ENCODE data around the gene SH3D19.
"Not testable (repeated sequence)": the region's sequence is repeated elsewhere in the genome, so short reads cannot be mapped to it uniquely, and the experiment has no call there.

Gene SH3D19

DNA sequence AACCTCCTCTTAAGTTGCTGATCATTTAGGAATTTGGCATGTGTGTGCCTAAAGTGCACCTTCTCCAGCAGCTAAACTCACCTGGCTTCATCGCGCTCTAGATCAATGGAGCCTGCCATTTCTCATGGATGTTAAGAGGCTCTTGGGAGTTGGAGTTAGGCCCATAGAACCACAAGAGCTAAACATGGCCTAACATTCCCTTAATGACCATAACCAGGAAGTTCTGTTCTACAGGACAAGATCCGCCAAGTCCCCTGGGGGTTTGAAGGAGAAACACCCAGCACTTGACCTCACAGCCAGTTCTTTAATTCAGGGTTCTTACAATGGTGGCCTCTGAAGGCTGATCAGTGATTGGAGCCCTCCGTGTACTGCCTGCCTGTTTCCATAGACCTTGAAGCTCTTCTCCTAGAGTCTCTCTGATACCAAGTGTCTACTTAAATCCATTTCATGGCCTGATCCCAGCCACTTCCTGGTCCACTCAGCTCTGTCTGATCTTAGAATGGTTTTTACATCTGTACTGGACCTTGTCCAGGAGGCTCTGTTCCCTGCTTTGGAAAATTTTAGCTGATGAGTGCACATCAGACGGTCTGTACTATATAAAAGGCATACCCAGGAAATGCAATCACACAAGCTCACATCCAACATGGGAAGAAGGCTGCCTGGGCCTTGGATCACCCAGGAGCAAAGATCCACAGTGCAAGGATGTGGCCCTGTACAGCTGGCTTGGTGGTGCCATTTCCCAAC lies 180.9 kb downstream of the SH3D19 start:
- DNase-seq, result no peak

DNA sequence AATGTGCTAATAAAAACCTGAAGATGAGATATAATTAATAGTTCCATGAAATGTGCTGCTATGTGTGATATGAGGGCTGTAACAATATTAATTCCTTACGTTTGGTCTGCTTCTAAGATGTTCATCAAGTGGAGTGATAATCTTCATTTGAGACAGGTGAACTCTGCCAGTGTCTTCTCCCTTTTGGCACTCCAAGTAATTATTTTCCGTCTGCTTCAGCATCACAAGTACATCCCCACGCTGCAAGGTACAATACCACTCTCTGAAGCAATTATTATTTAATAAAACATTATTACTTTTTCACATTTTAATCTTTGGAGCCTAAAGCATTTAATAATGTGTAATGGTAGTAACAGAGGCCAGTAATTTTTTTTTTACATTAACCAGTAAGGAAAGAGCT lies 181.6 kb downstream of the SH3D19 start:
- DNase-seq, result no peak

DNA sequence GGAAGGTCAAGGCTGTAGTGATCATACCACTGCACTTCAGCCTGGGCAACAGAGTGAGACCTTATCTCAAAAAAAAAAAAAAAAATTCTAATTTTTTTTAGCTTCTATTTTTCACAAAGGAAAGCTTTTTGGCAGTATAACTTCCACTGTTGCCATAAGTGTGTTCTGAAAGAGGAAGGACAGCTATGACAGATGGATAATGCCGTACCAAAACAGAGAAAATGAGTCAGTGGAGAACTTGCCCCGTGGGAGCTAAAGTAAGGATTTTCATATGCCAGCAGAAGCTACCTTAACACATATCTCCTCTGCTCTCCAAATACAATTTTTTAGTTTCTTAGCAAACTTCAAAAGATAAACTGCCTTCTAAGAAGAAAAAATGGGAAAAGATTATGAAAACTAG lies 182.2 kb downstream of the SH3D19 start:
- DNase-seq, result no peak

DNA sequence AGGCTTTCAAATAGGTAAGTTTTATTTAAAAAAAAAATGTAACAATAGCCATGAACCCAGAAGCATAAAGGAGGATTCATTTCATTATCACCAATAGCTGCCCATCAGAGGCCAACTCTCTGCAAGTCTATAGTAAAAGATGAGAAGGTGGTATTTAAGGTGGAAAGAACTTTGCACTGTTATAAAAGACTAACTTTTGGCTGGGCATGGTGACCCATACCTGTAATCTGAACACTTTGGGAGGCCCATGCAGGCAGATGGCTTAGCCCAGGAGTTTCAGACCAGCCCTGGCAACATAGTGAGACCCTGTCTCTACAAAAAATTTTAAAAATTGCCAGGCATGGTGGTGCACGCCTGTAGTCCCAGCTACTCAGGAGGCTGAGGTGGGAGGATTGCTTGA lies 182.6 kb downstream of the SH3D19 start:
- DNase-seq, result no peak

DNA sequence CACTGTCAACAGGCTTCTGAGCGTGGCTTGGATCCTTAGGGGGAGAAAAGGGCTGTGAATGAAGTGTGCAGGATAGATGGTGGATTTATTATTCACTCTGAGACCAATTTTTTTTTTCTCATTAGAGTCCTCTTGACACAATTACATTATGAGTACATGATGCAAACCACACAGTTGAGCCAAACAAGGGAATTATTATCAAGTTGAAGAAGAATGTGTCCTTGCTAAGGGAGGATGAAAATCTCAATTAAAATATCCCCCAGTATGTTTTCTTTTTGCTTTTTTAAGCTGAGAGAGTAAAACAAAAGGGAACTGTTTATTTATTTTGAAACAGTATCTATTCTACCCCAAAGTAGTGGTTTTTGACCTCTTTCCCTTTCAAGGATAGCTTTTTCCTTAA lies 185.6 kb downstream of the SH3D19 start:
- no peak for DNase-seq

DNA sequence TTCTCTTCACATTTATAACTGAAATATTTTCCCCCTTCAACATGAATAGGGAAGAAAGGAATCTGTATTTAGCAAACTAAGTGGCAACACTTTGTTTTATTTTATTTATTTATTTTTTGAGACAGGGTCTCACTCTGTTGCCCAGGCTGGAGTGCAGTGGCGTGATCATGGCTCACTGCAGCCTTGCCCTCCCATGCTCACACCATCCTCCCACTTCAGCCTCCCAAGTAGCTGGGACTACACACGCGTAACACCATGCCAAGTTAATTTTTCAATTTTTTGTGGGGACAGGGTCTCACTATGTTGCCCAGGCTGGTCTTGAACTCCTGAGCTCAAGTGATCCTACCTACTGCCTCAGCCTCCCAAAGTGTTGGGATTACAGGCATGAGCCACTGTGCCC lies 189.4 kb downstream of the SH3D19 start:
- DNase-seq, result not testable (repeated sequence)

DNA sequence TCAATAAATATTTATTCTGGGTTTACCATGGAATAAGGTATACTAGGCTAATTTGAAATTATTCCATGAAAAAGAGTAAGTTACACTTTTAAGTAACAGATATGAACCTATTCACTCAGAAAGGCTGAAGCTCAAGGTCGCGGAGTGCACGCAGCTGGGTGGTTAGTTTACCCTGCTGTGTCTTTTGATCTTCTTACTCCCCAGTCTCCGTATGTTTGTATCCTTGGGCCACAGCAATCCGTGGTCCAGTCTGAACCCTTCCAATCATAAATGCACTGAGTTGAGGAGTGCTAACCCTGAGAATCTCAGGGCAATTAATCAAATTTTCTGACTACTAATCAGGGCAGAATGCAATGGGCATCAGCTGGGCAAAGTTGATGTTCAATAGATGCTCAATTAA lies 192.1 kb downstream of the SH3D19 start:
- DNase-seq, result no peak

DNA sequence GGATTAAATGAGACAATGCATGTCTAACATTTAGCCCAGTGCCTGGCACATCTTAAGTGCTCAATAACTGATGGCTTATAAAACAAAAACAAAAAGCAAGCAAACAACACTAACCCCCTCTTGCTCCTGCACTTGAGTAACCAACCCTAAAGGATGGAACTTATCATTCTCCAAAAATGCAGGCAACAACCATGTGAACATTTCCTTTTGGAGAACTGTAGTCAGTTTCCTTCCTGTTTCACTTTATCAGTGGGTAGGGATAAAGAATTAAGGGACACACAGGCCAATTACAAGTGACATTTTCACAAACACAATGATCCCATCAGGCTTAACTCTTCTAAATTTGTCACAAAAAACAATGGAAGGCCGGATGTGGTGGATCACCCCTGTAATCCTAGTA lies 195.6 kb downstream of the SH3D19 start:
- DNase-seq, result no peak

DNA sequence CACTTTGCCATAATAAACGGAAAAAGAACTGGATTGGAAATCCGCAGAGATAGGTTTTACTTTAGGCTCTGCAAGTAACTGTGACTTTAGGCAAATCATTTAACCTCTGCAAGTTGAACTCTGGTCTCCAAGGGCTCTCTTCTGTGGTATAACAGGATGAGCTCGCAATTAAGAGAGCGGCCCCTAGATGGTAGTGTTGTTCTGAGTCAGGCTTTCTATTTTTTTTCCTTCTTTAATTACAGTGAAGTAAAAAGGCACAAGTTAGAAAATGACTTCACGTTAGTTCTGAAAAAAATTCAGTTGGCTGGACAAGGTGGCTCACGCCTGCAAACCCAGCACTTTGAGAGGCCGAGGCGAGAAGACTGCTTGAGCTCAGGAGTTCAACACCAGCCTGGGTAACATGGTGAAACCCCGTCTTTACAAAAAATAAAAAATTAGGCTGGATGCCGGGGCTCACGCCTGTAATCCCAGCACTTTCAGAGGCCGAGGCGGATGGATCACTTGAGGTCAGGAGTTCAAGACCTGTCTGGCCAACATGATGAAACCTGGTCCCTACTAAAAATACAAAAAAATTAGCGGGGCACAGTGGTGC lies 207.9 kb downstream of the SH3D19 start:
- peak; percentile 31 for DNase-seq

DNA sequence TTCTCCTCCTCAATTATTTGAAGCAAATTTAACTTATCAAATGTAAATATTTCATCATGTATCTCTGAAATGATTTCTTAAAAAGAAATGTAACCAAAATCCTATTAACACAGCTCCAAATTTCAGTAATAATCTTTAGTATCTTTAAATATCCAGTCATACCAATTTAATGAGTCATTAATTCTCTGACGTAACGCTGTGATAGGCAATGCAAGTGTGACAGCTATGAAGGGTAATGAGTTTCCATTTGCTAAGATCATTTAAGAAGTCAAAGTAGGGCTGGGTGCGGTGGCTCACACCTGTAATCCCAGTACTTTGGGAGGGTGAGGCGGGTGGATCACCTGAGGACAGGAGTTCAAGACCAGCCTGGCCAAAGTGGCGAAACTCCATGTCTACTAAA lies 210.4 kb downstream of the SH3D19 start:
- DNase-seq, result no peak

DNA sequence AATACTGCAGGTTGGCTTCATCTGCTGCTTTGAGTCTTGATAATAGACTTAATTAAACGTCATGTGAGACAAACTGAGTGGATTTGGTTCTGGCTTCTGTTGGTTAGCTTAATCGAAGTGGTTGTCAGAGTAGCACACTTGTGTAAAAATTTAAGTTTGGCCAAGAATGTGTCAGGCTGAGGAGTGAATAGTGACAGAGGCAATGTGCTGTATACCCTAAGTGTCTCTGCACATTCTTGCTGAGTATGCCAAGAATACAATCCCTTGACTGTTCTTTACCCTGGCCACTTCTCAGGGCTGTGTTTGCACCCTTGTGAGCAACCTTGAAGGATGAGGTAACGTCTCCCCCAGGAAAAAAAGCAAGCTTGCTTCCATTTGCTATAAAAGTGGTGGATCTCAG lies 211.1 kb downstream of the SH3D19 start:
- DNase-seq, result no peak

DNA sequence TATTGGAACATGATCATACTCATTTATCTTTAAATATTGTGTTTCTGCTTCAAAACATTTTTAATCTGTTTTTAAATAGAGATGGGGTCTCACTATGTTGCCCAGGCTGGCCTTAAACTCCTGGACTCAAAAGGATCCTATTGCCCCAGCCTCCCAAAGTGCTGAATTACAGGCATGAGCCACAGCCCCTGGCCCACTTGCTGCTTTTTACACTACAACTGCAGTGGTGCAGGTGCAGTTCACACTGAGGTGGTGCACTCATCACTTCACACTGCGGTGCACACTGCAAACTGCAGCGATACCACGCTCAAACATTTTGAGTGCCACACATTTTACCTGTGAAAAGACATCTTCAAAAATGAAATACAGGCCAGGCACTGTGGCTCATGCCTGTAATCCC lies 215.2 kb downstream of the SH3D19 start:
- DNase-seq, result no peak

DNA sequence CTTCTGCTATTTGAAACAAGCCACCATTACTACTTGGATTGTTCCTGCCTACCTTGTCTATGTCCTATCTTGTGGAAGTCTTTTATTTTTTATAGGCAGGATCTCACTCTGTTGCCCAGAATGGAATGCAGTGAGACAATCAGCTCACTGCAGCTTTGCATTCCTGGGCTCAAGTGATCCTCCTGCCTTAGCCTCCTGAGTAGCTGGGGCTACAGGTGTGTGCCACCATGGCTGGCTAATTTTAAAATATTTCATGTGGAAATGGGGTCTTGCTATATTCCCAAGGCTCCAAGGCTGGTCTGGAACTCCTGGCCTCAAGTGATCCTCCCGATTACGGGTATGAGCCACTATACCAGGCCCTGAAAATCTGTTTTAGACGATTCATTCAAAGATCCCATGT lies 218.3 kb downstream of the SH3D19 start:
- DNase-seq, result no peak

DNA sequence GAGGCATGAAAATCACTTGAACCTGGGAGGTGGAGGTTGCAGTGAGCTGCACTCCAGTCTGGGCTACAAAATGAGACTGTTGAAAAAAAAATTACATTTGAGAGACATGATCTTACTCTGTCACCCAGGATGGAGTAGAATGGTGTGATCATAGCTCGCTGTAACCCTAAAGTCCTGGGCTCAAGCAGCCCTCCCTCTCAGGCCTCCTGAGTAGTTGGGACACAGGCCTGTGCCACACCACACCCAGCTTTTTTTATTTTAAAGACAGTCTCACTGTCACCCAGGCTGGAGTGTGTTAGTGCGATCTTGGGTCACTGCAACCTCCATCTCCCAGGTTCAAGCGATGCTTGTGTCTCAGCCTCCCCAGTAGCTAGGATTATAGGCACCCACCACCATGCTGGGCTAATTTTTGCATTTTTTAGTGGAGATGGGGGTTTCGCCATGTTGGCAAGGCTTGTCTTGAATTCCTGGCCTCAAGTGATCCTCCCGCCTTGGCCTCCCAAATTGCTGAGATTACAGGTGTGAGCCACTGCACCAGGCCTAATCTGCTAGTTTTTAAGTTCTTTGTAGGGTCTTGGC lies 219.9 kb downstream of the SH3D19 start:
- DNase-seq, result no peak

DNA sequence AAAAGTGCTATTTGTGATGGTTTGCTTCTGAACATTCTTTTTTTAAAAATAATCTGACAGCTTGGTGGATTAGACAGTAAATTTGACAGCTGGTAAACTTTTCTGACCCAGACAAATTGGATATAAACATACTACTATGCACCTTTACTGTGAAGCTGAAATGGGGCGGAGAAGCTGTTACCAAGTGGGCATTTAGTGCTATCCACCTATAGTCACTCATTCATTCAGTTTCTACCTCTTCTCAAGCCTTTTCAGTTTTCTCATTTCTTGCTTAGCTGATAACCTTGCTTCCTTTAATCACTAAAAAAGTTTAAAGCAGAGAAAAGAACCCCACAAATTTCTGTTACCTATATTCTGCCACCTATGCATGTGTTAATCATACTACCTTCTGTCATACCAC lies 220.8 kb downstream of the SH3D19 start:
- DNase-seq, result no peak

DNA sequence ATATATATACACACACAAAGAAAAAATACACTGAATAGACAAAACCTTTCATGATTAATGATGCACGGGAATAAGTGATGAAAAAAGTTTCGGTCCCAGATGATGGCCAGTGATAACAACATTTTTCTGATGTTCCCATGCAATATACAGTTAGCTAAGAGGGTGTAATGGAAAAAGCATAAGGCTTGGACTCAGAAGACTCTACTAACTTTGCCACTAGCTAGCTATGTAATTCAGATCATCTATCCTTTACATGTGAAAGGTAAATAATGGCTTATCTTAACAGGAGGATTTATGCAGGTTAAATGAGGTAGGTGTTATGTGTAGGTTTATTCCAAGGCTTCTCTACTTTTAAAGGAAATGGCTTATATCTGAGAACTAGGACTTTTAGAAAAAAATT lies 221.6 kb downstream of the SH3D19 start:
- no peak for DNase-seq

DNA sequence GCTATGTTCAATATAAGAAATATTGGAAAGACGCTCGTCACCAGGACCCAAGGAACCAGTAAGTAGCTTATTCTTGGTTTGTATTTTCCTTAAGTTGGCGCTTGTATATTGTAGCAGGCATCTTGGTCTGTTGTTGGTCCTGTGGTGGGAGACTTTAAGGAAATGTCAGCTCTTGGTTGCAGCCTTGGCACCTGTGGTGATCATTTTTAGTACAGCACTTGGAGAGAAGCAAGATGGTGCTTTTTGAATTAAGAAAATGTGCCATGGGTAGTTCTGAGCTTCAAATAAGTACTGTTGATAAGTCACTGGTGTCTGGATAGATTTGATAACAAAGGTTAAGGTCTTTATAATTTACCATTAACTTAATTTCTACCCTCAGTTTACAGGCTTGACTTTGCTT lies 224.9 kb downstream of the SH3D19 start:
- DNase-seq, result no peak

DNA sequence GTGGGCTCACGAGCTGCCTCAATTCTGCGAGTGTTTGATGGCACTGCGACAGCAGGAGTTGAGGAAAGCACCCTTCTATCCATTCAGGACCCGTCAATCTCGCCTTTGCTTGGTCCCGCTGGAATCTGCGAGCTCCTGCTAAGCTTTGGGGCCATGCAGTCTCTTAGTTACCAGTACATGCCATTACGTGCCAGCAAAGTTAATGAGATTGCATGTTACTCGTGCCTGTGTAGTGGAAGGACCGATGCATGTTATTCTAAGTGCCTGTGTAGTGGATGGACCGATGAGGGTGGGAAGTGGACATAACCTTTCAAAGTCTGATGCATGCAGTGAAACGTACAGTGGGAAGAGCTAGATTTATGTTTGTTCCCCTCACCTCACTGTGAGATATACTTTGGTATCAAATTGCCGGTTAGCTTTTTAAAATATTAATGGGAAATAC lies 225.4 kb downstream of the SH3D19 start:
- no peak for DNase-seq

DNA sequence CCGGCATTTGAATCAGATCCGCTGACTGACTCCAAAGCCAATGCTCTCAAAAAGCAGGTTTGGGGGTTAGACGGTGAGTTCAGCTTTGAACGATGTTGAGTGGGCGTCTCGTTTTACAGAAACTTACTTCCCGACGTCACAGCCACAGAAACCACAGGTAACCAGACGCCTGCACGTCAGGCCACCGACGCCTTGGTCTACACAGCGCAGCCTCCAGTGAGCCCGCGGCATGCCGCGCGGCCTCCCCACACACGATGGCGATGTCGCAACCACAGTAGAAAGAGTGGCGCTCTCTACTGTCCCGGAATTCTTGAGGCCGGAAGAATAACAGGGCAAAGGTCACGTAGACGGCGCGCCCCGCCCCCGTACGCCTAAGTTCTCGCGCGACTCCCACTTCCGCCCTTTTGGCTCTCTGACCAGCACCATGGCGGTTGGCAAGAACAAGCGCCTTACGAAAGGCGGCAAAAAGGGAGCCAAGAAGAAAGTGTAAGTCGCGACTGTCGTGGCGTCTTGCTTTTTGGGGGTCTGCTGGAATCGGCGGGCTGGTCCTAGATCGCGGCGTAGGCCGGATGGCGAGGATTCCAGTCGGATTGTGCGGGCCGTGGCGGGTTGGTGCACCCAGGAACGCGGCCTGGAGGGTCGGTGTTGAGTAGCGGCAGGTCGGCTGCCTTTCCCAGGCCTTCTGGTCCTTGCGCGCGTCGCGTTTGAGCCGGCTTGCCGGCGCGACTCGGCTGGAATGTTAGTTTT lies 226.0 kb downstream of the SH3D19 start, which contains the start of gene RPS3A:
RPS3A (plus strand) TSS at position 400 of the 747 bp plus-strand sequence; CDS start at position 425, 25 bp downstream.
- DNase-seq, result peak; percentile 98

DNA sequence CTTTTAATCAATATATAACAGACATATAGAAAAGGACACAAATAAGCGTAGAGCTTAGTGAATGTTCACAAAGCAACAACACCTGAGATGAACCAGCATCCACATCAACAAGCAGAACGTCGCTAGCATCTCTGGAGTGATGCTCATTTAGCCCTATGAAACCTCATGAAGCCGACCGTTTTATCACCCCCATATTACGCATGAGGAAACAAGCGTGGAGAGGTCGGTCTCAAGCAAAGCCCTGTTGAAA lies 226.5 kb downstream of the SH3D19 start:
- no peak for DNase-seq

DNA sequence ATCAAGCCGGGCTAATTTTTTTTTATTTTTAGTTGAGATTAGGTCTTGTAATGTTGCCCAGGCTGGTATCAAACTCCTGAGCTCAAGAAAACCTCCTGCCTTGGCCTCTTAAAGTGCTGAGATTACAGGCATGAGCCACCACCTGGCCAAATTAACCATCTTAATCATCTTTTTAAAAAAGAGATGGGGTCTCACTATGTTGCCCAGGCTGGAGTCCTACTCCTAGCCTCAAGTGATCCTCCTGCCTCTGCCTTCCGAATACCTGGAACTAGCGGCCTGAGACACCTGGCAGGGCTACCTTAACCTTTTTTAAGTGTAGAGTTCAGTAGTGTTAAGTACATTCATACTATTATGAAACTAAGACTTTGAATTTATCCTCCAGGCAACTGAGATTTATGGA lies 227.6 kb downstream of the SH3D19 start:
- DNase-seq, result no peak

DNA sequence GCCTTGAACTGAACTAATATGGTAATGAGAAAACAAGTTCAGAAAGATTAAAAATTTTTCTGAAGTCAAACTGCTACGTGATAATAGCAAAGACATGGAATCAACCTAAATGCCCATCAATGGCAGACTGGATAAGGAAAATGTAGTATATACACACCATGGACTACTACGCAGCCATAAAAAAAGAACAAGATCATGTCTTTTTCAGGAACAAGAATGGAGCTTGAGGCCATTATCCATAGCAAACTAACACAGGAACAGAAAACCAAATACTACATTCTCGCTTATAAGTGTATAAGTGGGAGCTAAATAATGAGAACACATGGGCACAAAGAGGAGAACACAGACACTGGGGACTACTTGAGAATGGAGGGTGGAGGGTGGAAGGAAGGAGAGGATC lies 230.3 kb downstream of the SH3D19 start:
- DNase-seq, result no peak

DNA sequence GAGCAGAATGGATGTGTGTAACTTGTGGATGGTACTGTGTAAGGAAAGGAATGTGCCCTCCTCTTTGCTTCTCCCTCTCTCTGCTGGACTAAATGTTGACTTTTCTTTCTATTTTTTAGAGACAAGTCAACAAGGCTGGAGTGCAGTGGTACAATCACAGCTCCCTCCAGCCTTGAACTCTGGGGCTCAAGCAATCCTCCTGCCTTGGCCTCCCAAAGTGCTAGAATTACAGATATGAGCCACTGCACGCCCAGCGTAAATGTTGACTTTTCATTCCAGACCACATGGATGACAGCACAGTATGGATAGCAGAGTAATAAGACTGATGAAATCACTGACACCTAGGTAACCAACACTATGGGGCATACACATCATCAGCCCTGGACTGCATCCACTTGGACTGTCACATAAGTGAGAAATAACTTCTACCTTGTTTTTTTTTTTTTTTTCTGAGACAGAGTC lies 231.1 kb downstream of the SH3D19 start:
- no peak for DNase-seq

DNA sequence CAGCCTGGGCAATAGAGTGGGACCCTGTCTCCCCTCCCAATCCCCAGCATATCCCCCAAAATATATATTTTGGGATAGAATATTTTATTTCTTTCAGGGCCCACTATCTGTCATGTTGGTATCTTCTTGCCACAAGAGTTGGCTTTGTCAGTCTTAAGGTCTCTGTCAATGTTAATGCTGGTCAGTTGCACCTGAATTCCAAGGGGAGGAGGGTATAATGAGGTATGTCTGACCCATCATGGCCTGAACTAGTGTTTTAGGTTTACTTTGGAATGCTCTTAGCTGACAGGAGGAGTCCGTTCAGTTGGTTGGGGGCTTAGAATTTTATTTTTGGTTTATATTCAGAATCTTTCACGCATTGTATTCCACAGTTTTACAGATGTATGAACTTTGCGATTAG lies 232.2 kb downstream of the SH3D19 start:
- DNase-seq, result no peak
